ENCODE data around the gene CCR9. TPM values are rescaled to one million over a fixed set of nuclear protein-coding genes. Genes with fewer than 3 reads are reported as not detected.

CCR9 gene
- total RNA-seq, 1 donor from 2014 or later, result not detected

DNA sequence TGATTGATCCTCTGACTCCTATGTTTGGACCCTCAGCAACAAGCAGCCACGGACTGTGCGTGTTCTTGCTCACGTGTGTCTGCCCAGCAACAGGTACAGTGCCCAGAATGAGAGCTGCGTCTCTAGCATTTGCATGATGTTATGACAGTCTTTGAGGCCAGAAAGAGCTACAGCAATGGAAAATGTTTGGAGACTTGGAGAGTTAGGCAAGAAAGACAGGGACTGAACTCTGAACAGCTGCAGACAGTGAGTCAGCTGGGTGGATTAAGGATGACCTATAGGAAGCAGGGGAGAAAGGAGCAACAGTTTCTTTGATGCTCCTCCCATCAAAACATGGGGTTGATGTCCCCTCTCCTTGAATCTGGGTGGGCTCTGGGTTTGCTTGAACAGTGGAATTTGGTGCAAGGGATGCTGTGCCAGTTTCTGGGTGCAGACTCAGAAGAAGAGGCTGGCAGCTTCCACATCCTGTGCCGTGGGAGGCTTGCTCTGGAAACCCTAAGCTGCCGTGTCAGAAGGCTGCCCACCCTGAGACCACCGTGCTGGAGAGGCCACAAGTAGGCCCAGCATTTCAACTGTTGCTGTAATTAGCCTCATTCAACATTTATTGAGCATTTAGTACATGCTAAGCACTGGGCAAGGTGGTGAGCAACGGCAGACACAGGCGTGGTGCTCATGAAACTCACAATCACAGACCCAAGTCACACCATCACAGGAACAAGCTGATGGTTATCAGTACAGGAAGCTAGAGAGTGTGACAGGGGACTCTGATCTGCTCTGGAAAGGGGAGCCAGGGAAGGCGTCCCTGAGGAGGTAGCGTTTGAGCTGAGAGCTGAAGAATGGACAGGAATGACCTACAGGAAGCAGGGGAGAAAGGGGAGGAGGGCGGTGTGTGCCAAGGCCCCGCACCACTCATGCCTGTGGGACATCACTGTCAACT, 21.7 kb downstream of the CCR9 start:
- FAIRE-seq, result no peak
- Histone ChIP-seq H3K4me3 (ENCODE audit: insufficient read depth, low read depth, low read length) (no peak overlapping the region), H3K36me3 (ENCODE audit: insufficient read depth, low read length) (no peaks in the 10 kb centered on the region), H3K4me2 (ENCODE audit: low read length) (peak overlapping the region; percentile 25), H3K27ac (ENCODE audit: low read depth, low read length) (no peak overlapping the region), H2AFZ (ENCODE audit: low read depth, low read length) (no peak overlapping the region), H3K79me2 (ENCODE audit: insufficient read depth, low read length) (no peaks in the 10 kb centered on the region), H3K9me3 (ENCODE audit: insufficient read depth, low read depth, low read length) (no peaks in the 10 kb centered on the region), H4K20me1 (ENCODE audit: insufficient read depth, low read length) (no peaks in the 10 kb centered on the region), H3K27me3 (ENCODE audit: insufficient read depth, low read length) (no peaks in the 10 kb centered on the region), H3K4me1 (ENCODE audit: insufficient read depth, low read length) (peaks cover 15% of the 10 kb centered on the region), H3K9ac (ENCODE audit: low read length) (no peak overlapping the region)
- no peak overlapping the region for H3K4me3 Mint-ChIP-seq (ENCODE audit: unreplicated experiment)
- H3K9me3 Mint-ChIP-seq (ENCODE audit: unreplicated experiment), result peaks cover 19% of the 10 kb centered on the region
- H3K27ac Mint-ChIP-seq (ENCODE audit: unreplicated experiment), result no peak overlapping the region
- peaks cover 14% of the 10 kb centered on the region for H3K36me3 Mint-ChIP-seq (ENCODE audit: low read depth, unreplicated experiment)
- peak; percentile 50 for DNase-seq (ENCODE audit: low read depth)
- peaks cover 13% of the 10 kb centered on the region for H3K27me3 Mint-ChIP-seq (ENCODE audit: low read depth, unreplicated experiment)
- H3K4me1 Mint-ChIP-seq (ENCODE audit: low read depth, unreplicated experiment), result peaks cover 10% of the 10 kb centered on the region
- TF ChIP-seq EZH2 (IDR thresholded peaks at IDR 0.05; ENCODE audit: insufficient read depth, low read length), result no peak
- TF ChIP-seq, protein P1, sequence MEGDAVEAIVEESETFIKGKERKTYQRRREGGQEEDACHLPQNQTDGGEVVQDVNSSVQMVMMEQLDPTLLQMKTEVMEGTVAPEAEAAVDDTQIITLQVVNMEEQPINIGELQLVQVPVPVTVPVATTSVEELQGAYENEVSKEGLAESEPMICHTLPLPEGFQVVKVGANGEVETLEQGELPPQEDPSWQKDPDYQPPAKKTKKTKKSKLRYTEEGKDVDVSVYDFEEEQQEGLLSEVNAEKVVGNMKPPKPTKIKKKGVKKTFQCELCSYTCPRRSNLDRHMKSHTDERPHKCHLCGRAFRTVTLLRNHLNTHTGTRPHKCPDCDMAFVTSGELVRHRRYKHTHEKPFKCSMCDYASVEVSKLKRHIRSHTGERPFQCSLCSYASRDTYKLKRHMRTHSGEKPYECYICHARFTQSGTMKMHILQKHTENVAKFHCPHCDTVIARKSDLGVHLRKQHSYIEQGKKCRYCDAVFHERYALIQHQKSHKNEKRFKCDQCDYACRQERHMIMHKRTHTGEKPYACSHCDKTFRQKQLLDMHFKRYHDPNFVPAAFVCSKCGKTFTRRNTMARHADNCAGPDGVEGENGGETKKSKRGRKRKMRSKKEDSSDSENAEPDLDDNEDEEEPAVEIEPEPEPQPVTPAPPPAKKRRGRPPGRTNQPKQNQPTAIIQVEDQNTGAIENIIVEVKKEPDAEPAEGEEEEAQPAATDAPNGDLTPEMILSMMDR (IDR thresholded peaks at IDR 0.05; ENCODE audit: insufficient read depth, low read depth, low read length), result no peak

DNA sequence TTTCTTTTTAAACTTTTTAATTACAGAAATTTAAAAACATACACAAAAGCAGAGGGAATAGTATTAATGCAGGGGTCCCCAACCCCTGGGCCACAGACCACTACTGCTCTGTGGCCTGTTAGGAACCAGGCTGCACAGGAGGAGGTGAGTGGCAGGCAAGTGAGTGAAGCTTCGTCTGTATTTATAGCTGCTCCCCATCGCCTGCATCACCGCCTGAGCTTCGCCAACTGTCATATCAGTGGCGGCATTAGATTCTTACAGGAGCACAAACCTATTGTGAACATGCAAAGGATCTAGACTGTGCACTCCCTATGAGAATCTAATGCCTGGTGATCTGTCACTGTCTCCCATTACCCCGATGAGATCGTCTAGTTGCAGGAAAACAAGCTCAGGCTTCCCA, 22.4 kb downstream of the CCR9 start:
- no peaks in the 10 kb centered on the region for H3K36me3 ChIP-seq (ENCODE audit: insufficient read depth, low read length)
- no peak overlapping the region for H3K27ac Mint-ChIP-seq (ENCODE audit: unreplicated experiment)
- TF ChIP-seq EZH2 (IDR thresholded peaks at IDR 0.05; ENCODE audit: insufficient read depth, low read length), result no peak
- TF ChIP-seq, protein P1 (IDR thresholded peaks at IDR 0.05; ENCODE audit: insufficient read depth, low read depth, low read length), result no peak
- no peak overlapping the region for H3K4me3 ChIP-seq (ENCODE audit: insufficient read depth, low read depth, low read length)
- DNase-seq (ENCODE audit: low read depth), result no peak
- no peak overlapping the region for H3K27ac ChIP-seq (ENCODE audit: low read depth, low read length)
- no peak overlapping the region for H3K9ac ChIP-seq (ENCODE audit: low read length)
- no peak for FAIRE-seq
- H3K4me3 Mint-ChIP-seq (ENCODE audit: unreplicated experiment), result no peak overlapping the region
- no peaks in the 10 kb centered on the region for H4K20me1 ChIP-seq (ENCODE audit: insufficient read depth, low read length)
- H3K4me2 ChIP-seq (ENCODE audit: low read length), result no peak overlapping the region
- H3K4me1 Mint-ChIP-seq (ENCODE audit: low read depth, unreplicated experiment), result peaks cover 10% of the 10 kb centered on the region
- H3K4me1 ChIP-seq (ENCODE audit: insufficient read depth, low read length), result peaks cover 15% of the 10 kb centered on the region
- H2AFZ ChIP-seq (ENCODE audit: low read depth, low read length), result no peak overlapping the region
- H3K27me3 Mint-ChIP-seq (ENCODE audit: low read depth, unreplicated experiment), result peaks cover 13% of the 10 kb centered on the region
- H3K36me3 Mint-ChIP-seq (ENCODE audit: low read depth, unreplicated experiment), result peaks cover 14% of the 10 kb centered on the region
- H3K9me3 ChIP-seq (ENCODE audit: insufficient read depth, low read depth, low read length), result no peaks in the 10 kb centered on the region
- peaks cover 19% of the 10 kb centered on the region for H3K9me3 Mint-ChIP-seq (ENCODE audit: unreplicated experiment)
- H3K79me2 ChIP-seq (ENCODE audit: insufficient read depth, low read length), result no peaks in the 10 kb centered on the region
- no peaks in the 10 kb centered on the region for H3K27me3 ChIP-seq (ENCODE audit: insufficient read depth, low read length)

DNA sequence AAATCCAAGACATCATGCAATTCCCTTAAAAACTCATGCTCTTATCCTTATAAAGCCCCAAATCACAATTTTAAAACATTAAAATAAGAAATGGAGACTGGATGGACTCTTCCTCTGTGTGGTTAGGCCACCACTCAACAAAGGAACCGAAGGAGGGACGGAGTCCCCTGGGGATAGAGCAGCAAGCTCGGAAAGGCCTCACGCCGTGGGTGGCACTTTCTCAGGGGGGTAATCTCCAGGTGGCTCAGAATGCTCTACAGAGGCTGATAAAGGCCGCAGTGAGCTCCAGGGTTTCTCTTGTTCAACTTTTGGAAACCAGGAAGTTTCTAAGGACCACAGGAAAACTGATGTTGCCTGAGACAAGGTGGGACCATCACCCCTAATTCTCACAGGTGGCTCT, 23.2 kb downstream of the CCR9 start:
- Mint-ChIP-seq H3K9me3 (ENCODE audit: unreplicated experiment) (peaks cover 18% of the 10 kb centered on the region), H3K4me1 (ENCODE audit: low read depth, unreplicated experiment) (peaks cover 12% of the 10 kb centered on the region), H3K27ac (ENCODE audit: unreplicated experiment) (no peak overlapping the region), H3K27me3 (ENCODE audit: low read depth, unreplicated experiment) (peaks cover 13% of the 10 kb centered on the region), H3K36me3 (ENCODE audit: low read depth, unreplicated experiment) (peaks cover 14% of the 10 kb centered on the region), H3K4me3 (ENCODE audit: unreplicated experiment) (no peak overlapping the region)
- Histone ChIP-seq H3K9me3 (ENCODE audit: insufficient read depth, low read depth, low read length) (no peaks in the 10 kb centered on the region), H2AFZ (ENCODE audit: low read depth, low read length) (no peak overlapping the region), H3K36me3 (ENCODE audit: insufficient read depth, low read length) (no peaks in the 10 kb centered on the region), H4K20me1 (ENCODE audit: insufficient read depth, low read length) (no peaks in the 10 kb centered on the region), H3K79me2 (ENCODE audit: insufficient read depth, low read length) (no peaks in the 10 kb centered on the region), H3K4me3 (ENCODE audit: insufficient read depth, low read depth, low read length) (no peak overlapping the region), H3K27me3 (ENCODE audit: insufficient read depth, low read length) (no peaks in the 10 kb centered on the region), H3K27ac (ENCODE audit: low read depth, low read length) (no peak overlapping the region), H3K4me1 (ENCODE audit: insufficient read depth, low read length) (peaks cover 15% of the 10 kb centered on the region), H3K9ac (ENCODE audit: low read length) (no peak overlapping the region), H3K4me2 (ENCODE audit: low read length) (no peak overlapping the region)
- no peak for DNase-seq (ENCODE audit: low read depth)
- TF ChIP-seq, protein P1 (IDR thresholded peaks at IDR 0.05; ENCODE audit: insufficient read depth, low read depth, low read length), result no peak
- TF ChIP-seq EZH2 (IDR thresholded peaks at IDR 0.05; ENCODE audit: insufficient read depth, low read length), result no peak
- no peak for FAIRE-seq

All from astrocyte (in vitro differentiated cells and primary cell).